ENCODE data around the gene ADGRV1. TPM values are rescaled to one million over a fixed set of nuclear protein-coding genes. Genes with fewer than 3 reads are reported as not detected.

Gene ADGRV1
- total and polyA plus RNA-seq, 9 of the 15 experiments (the other 6 are each of a cell fraction or from before 2014, with no cell fraction given): 21.7 to 156 (median 58.2) TPM

DNA sequence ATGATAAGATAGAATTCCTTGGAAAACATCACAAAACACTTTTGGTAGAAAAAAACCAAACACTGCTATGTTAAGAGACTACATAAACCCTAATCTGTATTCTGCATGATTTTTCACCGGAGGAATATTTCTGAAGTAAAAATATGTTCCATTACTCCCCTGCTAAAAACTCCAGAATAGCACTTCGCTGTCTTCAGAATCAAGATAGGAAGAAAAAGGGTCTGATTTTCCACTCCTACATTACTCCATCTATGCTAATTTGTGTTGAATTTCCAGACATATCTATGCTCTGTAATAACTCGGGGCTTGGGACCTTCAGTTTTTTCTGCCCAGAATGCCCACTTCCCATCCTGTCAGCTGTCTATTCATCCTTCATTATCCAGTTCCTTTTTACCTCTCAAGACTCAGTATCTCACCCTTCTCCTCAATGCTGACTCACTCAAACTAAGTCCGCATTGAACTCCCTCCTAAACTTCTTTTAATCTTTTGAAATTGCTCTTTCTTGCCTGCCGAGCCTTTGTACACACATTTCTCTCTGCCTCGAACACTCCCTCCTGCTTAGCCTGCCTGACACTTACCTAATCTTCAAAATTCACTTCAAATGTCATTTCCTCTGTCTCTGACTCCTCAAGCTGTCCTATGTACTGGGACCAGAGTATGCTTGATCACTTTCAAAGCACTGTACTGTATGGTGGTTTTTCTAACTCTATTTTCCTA lies 653.6 kb downstream of the ADGRV1 start (continued):
- TF ChIP-seq SMARCE1 (IDR thresholded peaks at IDR 0.05): 0 out of 2 replicates have a peak, but pooled peaks have one; percentile 16
- no peak for TF ChIP-seq CBX3 (IDR thresholded peaks at IDR 0.05; ENCODE audit: borderline replicate concordance in 1 of 2, low read length in 2 of 2)
- TF ChIP-seq, protein P1, sequence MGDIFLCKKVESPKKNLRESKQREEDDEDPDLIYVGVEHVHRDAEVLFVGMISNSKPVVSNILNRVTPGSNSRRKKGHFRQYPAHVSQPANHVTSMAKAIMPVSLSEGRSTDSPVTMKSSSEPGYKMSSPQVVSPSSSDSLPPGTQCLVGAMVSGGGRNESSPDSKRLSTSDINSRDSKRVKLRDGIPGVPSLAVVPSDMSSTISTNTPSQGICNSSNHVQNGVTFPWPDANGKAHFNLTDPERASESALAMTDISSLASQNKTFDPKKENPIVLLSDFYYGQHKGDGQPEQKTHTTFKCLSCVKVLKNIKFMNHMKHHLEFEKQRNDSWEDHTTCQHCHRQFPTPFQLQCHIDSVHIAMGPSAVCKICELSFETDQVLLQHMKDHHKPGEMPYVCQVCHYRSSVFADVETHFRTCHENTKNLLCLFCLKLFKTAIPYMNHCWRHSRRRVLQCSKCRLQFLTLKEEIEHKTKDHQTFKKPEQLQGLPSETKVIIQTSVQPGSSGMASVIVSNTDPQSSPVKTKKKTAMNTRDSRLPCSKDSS (IDR thresholded peaks at IDR 0.05; ENCODE audit: low read depth, partially characterized antibody): no peak
- TF ChIP-seq, protein P2, sequence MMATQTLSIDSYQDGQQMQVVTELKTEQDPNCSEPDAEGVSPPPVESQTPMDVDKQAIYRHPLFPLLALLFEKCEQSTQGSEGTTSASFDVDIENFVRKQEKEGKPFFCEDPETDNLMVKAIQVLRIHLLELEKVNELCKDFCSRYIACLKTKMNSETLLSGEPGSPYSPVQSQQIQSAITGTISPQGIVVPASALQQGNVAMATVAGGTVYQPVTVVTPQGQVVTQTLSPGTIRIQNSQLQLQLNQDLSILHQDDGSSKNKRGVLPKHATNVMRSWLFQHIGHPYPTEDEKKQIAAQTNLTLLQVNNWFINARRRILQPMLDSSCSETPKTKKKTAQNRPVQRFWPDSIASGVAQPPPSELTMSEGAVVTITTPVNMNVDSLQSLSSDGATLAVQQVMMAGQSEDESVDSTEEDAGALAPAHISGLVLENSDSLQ (IDR thresholded peaks at IDR 0.05): peak; percentile 16; the same call in 1 of the 2 replicates
- no peak for TF ChIP-seq CBFA2T3 (IDR thresholded peaks at IDR 0.05)
- no peak for TF ChIP-seq HDAC8 (tag; IDR thresholded peaks at IDR 0.05)
- TF ChIP-seq, protein P3, sequence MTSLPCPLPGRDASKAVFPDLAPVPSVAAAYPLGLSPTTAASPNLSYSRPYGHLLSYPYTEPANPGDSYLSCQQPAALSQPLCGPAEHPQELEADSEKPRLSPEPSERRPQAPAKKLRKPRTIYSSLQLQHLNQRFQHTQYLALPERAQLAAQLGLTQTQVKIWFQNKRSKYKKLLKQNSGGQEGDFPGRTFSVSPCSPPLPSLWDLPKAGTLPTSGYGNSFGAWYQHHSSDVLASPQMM (CRISPR knock-in tag; IDR thresholded peaks at IDR 0.05): no peak
- TF ChIP-seq MAFK (IDR thresholded peaks at IDR 0.05; ENCODE audit: low read length): peak; percentile 58
- TF ChIP-seq, protein P4, sequence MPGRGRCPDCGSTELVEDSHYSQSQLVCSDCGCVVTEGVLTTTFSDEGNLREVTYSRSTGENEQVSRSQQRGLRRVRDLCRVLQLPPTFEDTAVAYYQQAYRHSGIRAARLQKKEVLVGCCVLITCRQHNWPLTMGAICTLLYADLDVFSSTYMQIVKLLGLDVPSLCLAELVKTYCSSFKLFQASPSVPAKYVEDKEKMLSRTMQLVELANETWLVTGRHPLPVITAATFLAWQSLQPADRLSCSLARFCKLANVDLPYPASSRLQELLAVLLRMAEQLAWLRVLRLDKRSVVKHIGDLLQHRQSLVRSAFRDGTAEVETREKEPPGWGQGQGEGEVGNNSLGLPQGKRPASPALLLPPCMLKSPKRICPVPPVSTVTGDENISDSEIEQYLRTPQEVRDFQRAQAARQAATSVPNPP (IDR thresholded peaks at IDR 0.05; ENCODE audit: borderline replicate concordance, insufficient read depth, insufficient read length): no peak
- no peak for TF ChIP-seq GTF2F1 (IDR thresholded peaks at IDR 0.05; ENCODE audit: low read depth, low read length)
- TF ChIP-seq, protein P5, sequence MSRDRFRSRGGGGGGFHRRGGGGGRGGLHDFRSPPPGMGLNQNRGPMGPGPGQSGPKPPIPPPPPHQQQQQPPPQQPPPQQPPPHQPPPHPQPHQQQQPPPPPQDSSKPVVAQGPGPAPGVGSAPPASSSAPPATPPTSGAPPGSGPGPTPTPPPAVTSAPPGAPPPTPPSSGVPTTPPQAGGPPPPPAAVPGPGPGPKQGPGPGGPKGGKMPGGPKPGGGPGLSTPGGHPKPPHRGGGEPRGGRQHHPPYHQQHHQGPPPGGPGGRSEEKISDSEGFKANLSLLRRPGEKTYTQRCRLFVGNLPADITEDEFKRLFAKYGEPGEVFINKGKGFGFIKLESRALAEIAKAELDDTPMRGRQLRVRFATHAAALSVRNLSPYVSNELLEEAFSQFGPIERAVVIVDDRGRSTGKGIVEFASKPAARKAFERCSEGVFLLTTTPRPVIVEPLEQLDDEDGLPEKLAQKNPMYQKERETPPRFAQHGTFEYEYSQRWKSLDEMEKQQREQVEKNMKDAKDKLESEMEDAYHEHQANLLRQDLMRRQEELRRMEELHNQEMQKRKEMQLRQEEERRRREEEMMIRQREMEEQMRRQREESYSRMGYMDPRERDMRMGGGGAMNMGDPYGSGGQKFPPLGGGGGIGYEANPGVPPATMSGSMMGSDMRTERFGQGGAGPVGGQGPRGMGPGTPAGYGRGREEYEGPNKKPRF (IDR thresholded peaks at IDR 0.05; ENCODE audit: low read depth, low read length): no peak
- TF ChIP-seq, protein P6, sequence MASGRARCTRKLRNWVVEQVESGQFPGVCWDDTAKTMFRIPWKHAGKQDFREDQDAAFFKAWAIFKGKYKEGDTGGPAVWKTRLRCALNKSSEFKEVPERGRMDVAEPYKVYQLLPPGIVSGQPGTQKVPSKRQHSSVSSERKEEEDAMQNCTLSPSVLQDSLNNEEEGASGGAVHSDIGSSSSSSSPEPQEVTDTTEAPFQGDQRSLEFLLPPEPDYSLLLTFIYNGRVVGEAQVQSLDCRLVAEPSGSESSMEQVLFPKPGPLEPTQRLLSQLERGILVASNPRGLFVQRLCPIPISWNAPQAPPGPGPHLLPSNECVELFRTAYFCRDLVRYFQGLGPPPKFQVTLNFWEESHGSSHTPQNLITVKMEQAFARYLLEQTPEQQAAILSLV (tag; IDR thresholded peaks at IDR 0.05): no peak
- no peak for TF ChIP-seq TBL1XR1 (IDR thresholded peaks at IDR 0.05; ENCODE audit: low read length in 2 of 2)
- TF ChIP-seq KDM5B (IDR thresholded peaks at IDR 0.05; ENCODE audit: insufficient replicate concordance, low read depth, low read length): no peak
- no peak for TF ChIP-seq SLC30A9 (CRISPR knock-in tag; IDR thresholded peaks at IDR 0.05)
- TF ChIP-seq YBX1 (IDR thresholded peaks at IDR 0.05): no peak
- TF ChIP-seq, protein P7, sequence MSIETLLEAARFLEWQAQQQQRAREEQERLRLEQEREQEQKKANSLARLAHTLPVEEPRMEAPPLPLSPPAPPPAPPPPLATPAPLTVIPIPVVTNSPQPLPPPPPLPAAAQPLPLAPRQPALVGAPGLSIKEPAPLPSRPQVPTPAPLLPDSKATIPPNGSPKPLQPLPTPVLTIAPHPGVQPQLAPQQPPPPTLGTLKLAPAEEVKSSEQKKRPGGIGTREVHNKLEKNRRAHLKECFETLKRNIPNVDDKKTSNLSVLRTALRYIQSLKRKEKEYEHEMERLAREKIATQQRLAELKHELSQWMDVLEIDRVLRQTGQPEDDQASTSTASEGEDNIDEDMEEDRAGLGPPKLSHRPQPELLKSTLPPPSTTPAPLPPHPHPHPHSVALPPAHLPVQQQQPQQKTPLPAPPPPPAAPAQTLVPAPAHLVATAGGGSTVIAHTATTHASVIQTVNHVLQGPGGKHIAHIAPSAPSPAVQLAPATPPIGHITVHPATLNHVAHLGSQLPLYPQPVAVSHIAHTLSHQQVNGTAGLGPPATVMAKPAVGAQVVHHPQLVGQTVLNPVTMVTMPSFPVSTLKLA (conservative IDR thresholded peaks at IDR 0.05): no peak
- TF ChIP-seq ELF1 (tag; IDR thresholded peaks at IDR 0.05): no peak
- TF ChIP-seq PRMT5 (CRISPR knock-in tag; IDR thresholded peaks at IDR 0.05): no peak

Data from K562 (cell line).